ENCODE measurements around the gene TMEM151B.
A peak's percentile ranks its signal among the peaks of the same experiment; 100 is the strongest.

Gene TMEM151B

GRCh38 chr6:44243345-44243744 lies 26.9 kb upstream of the TMEM151B start:
- TF ChIP-seq, protein P1, sequence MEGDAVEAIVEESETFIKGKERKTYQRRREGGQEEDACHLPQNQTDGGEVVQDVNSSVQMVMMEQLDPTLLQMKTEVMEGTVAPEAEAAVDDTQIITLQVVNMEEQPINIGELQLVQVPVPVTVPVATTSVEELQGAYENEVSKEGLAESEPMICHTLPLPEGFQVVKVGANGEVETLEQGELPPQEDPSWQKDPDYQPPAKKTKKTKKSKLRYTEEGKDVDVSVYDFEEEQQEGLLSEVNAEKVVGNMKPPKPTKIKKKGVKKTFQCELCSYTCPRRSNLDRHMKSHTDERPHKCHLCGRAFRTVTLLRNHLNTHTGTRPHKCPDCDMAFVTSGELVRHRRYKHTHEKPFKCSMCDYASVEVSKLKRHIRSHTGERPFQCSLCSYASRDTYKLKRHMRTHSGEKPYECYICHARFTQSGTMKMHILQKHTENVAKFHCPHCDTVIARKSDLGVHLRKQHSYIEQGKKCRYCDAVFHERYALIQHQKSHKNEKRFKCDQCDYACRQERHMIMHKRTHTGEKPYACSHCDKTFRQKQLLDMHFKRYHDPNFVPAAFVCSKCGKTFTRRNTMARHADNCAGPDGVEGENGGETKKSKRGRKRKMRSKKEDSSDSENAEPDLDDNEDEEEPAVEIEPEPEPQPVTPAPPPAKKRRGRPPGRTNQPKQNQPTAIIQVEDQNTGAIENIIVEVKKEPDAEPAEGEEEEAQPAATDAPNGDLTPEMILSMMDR (conservative IDR thresholded peaks at IDR 0.05): no peak
- H3K27ac ChIP-seq: no peak overlapping the region

GRCh38 chr6:44245391-44245911 lies 24.8 kb upstream of the TMEM151B start:
- TF ChIP-seq, protein P1 (conservative IDR thresholded peaks at IDR 0.05): no peak
- H3K27ac ChIP-seq: peak overlapping the region; percentile 95

DNA sequence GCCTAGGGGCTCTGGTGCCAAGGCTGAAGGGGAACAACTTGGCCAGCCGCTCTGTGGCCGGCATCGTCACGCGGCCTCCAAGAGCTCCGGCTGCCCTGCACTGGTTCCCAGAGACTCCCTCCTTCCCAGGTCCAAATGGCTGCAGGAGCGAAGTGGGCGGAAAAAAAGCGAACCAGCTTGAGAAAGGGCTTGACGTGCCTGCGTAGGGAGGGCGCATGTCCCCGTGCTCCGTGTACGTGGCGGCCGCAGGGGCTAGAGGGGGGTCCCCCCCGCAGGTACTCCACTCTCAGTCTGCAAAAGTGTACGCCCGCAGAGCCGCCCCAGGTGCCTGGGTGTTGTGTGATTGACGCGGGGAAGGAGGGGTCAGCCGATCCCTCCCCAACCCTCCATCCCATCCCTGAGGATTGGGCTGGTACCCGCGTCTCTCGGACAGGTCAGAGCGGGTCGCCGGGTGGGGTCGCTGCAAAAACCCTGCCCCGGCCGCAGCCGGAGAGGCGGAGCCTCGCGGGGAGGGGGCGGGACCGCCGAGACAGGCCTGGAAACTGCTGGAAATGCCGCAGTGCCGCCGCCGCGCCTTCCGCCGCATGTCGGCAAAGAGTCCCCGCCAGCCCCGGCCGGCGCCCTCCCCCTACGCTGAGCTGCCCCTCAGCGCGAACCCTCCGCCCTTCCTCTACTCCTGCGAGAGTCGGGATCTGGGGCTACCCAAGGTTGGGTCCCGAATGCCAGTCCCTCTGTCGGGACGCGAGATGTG lies 24.2 kb upstream of the TMEM151B start:
- peak overlapping the region; percentile 95 for H3K27ac ChIP-seq
- TF ChIP-seq, protein P1 (conservative IDR thresholded peaks at IDR 0.05): peak; percentile 71

GRCh38 chr6:44246663-44247337 lies 23.4 kb upstream of the TMEM151B start, which contains the start of gene HSP90AB1:
Gene HSP90AB1 (plus strand): TSS chr6:44247101. CDS start chr6:44248630, 1,529 bp downstream.
- peak within 1 kb of the TSS; percentile 95 for H3K27ac ChIP-seq
- TF ChIP-seq, protein P1 (conservative IDR thresholded peaks at IDR 0.05): no peak

DNA sequence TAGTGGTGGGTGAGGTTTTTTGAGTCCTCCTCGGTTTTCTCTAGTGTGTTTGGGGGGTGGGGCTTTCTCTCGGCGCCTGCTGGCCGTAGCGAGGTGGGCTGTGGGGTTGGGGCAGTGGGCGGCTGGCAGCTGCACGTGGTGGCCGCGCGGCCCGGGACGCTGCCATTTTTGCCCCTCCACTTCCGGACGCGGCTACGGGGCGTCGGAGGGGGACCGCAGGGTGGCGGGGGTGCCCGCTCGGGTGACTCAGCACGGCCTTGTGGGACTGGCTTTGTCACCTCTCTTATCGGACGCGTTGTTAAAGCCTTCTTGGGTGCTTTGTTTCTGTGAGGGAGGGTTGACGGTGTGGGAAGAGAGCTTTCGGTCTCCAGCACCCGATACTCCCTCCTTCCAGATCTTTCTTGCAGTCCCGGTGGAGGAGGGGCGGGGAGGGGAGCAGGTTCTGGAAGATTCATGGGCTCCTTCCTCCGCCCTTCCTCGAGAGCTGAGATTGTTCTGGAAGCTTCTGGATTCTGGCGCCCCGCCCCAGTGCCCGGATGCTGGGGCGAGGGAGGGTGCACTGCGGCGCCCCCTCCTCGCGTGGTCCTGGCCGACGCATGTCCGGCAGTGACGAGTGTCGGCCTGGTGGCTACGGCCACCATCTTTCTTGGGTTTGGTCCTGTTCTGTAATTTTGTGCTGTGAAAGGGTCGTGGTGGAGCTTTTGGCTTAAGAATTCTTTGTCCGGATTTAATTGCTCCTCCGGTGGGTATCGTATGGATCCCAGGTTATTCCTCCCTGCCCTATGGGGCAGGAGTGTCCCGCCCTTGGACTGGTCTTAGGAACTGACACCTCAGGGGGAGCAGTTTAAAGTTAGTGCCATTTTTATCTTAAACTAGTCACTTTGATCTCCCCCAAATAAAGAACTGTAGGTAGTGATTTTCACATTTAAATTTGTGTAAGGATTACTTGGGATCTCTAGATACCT lies 22.6 kb upstream of the TMEM151B start:
- peak overlapping the region; percentile 95 for H3K27ac ChIP-seq
- TF ChIP-seq, protein P1 (conservative IDR thresholded peaks at IDR 0.05): no peak

- H3K27ac ChIP-seq: peak overlapping the region; percentile 95; the same call in 1 of the 2 replicates
- TF ChIP-seq, protein P1 (conservative IDR thresholded peaks at IDR 0.05): no peak
Observed at GRCh38 chr6:44248579-44248978, 21.7 kb upstream of the TMEM151B start.

All from VCaP (cell line).